Body of pancreas (tissue), 4 donors: ENCODE measurements around the gene AKAP8.

Experiments used
- CTCF ChIP-seq, 7 experiments: fragments of 450-650 bp in 4 of 7; fragments of 200-600 bp in 3 of 7; sonication (generic) in 3 of 7; IDR thresholded peaks; one replicate each; pipeline ENCODE4 v1.5.1; 2016 to 2019; ENCODE audit warnings: antibody characterized with exemption in 7 of 7
- POLR2A ChIP-seq, 3 donors: fragments of 450-650 bp; IDR thresholded peaks; one replicate each; pipeline ENCODE4 v1.6.1; 2016; ENCODE audit warnings: antibody characterized with exemption in 3 of 3, mild to moderate bottlenecking in 2 of 3

- TF ChIP-seq POLR2A (IDR thresholded peaks at IDR 0.05) (no peak), CTCF (IDR thresholded peaks at IDR 0.05) (no peak)
Measured at GRCh38 chr19:15404780-15405211, 25.2 kb upstream of the AKAP8 start.
